Activated effector memory CD4-positive, alpha-beta T cell treated with anti-CD3 and anti-CD28 coated beads, Interleukin-2, amount 50 U/mL, for 16 hours (primary cell): ENCODE data around the gene SIRT7.

Experiments
- DNase-seq: peaks from one replicate; pipeline ENCODE4 v3.0.0-alpha.2; 2020

The SIRT7 gene

GRCh38 chr17:81904600-81905423 lies 13.2 kb downstream of the SIRT7 start:
- DNase-seq, result no peak

DNA sequence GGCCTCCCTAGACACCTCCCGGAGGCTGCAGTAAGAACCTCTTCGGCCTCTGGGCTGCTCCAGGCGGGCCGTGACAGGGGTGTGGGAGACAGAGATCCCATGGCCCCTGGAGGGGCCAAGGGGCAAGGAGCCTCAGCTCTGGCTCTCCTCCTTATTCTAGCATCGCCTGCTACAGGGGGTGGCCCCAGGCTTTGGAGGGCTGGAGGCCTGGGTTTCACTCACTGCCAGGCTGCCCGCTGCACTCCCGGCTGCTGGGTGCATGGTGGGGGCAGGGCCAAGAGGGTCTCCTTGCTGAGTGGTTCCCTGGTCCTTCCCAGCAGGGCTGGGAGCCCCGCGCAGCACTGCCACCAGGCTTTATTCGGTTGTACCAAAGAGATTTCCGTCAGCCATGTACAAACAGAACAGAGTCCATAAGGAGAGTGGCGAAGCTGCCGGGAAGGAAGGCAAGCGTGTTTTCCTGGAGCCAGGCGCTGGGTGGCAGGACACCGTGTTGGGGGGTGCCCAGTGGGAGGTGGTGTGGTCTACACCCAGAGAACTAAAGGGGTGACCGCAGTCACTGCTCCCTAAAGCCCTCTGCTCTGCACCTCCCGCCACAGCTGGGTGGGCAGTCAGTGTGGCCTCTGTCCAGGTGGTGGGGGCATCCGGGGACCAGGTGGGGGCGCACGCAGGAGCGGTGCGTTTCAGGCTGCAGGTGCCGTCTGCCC lies 13.9 kb downstream of the SIRT7 start:
- no peak for DNase-seq

DNA sequence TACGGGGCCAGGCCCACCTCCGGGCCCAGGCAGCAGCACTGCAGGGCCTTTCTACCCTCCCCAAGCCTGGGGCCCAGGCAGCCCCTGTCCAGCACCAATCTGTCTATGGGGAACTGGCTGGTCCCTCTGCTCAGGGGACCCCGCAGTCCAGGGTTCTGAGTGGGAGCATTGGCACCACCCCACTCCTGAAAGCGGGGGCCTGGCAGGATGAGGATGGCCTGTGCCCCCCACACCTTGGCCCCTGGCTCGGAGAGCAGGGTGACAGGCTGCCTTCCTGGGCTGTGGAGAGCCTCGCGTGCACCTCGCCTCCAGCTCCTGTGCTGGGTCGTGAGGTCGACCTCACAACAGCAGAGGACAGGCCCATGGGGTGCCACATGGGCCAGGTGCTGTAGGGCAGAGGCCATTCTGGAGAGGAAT lies 14.6 kb downstream of the SIRT7 start:
- no peak for DNase-seq

DNA sequence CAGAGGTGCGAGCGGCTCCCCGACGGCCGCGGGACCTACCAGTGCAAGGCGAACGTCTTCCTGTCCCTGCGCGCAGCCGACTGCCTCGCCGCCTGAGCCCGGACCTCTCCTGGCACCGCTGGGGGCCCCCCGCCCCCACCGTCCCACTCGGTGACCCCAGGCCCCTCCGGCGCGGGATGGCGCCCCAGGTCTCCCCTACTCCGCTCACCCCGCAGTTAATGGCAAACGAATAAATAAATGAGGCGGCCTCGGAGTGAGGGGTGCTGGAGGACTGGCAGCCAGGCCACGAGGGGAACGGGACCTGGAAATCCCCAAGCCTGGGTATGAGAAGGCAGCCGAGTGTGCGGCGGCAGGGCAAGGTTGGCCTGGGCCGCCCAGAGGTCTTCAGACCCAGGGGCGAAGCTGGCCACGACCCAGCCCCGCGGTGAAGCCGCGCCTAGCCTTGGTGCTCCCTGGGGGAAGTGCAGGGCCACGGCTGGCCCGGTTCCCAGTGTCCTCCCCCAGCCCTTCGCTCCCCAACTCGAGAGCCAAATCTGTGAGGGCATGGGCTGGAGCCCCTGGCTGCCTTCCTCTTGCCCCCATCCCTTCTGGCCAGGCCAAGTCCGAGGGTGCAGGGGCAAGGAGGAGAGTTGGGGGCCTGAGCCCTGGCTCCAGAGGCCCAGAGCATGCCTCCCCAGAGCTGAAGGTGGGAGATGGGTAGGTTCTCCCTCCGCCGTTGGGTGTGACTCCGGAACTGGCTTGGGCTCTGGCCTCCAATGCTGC lies 15.1 kb downstream of the SIRT7 start:
- no peak for DNase-seq

- DNase-seq, result no peak
These were observed 15.8 kb downstream of the SIRT7 start, which contains the start of gene NPB for GRCh38 chr17:81902023-81902652. NPB (plus strand) TSS chr17:81902238; CDS start chr17:81902278, 40 bp downstream.

GRCh38 chr17:81901167-81902022 lies 16.6 kb downstream of the SIRT7 start:
- DNase-seq, result no peak

DNA sequence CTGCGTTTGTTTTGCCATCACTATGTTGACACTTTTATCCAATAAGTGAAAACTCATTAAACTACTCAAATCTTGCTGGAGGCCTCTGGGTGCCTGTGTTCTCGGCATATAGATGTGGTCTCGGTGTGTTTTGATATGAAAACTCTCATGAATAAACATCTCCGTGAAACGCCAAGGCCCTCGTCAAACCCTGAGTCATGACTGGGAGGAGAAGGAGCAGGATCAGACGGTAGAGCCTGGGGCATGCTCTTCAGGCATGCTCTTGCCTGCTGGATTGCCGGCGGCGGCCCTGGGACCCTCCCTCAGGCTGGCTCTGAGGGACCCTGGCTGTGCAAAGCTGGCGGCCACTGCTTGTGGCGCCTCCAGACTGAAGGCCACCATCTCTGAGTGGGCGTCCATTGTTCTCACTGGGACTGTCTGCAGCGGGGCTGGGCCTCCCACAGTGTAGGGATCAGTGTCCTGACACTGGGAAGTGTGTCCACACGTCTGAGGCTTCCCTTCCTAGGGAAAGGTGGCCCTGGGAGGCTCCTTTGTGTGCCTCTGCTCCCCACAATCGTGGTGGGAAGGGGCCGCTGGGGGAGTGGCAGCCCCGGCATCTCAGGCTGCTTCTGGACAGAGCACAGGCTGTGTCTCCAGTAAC lies 17.7 kb downstream of the SIRT7 start:
- DNase-seq, result no peak

DNA sequence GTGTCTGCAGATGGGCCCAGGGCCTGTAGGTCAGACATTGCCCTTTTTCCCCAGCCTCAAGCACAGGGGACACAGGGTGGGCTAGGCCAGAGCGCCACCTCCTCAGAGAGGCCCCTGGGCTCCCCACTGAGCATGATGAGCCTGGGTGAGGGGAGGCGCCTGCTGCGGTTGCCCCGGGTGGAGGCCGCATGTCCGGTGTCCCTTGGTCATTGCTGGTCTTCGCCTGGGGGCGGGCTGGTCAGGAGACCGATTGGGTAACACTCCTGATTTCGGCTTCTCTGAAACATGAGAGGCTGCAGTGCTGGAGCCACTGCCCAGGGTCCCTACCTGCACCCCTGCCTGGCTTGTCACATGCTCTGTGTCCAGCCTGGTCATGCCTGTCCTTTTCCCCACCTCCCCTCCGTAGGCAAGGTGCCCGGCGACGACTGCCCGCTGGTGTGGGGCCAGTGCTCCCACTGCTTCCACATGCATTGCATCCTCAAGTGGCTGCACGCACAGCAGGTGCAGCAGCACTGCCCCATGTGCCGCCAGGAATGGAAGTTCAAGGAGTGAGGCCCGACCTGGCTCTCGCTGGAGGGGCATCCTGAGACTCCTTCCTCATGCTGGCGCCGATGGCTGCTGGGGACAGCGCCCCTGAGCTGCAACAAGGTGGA lies 18.3 kb downstream of the SIRT7 start:
- DNase-seq, result no peak

GRCh38 chr17:81898885-81899284 lies 19.1 kb downstream of the SIRT7 start:
- no peak for DNase-seq

GRCh38 chr17:81898029-81898866 lies 19.7 kb downstream of the SIRT7 start:
- DNase-seq, result no peak

DNA sequence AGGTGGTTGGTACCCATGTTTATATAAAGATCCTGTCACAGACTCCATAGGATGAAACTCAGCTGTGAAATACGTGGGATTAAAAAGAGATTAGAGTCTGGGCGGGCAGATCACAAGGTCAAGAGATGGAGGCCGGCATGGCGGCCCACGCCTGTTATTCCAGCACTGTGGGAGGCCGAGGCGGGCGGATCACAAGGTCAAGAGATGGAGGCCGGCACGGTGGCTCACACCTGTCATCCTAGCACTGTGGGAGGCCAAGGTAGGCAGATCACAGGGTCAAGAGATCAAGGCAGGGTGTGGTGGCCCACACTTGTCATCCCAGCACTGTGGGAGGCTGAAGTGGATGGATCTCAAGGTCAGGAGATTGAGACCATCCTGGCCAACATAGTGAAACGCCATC lies 22.6 kb downstream of the SIRT7 start:
- DNase-seq, result no peak

DNA sequence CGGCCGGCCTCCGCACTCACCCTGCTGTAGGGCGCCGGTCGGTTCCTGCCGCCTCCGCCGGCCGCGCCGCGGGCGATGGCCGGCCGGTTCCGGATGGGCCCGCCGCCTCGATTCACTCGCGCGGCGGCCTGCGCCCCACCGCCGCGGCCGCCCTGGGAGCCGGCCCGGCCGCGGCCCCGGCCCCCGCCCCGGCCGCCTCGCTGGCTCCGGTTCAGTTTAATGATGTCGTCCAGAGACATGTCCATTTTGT lies 26.7 kb downstream of the SIRT7 start:
- DNase-seq, result no peak

DNA sequence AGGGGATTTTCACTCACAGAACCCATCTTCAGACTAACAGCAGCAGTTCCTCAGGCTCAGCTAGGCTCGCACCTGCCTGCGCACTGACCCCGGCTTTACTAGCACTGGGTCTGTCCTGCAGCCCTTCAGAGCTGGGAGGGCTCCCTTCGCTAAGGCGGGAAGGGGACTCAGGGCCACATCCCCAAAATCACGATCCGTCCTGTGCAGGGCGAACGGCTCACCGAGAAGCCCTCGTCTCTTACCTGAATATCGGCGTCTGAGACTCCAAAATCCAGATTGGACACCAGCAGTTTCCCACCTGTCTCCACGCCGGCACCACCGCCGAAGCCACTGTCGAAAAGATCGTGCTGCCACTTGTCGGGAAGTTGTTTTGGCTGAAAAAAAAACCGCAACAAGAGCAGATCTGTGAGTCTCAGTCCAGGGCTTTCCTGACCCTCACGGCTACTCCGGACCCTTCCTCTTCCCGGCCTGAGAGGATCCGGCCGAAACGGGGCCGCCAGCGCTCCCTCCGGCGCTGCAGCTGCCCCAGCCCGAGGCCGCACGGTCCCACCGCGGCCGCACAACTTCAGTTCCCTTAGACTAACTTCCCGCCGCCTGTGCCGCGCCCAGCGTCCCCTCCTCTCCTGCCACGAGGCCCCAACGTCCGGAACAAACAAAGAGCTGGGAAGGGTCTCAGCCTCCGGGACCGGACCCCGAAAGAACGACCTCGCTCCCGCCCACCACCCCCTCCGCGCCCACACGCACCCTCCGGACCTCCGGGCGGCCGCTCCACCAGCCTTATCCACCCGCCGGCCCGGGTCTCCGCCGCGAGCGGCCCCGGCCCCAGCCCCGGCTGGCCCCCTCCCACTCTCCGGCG lies 27.3 kb downstream of the SIRT7 start:
- peak; percentile 71 for DNase-seq

DNA sequence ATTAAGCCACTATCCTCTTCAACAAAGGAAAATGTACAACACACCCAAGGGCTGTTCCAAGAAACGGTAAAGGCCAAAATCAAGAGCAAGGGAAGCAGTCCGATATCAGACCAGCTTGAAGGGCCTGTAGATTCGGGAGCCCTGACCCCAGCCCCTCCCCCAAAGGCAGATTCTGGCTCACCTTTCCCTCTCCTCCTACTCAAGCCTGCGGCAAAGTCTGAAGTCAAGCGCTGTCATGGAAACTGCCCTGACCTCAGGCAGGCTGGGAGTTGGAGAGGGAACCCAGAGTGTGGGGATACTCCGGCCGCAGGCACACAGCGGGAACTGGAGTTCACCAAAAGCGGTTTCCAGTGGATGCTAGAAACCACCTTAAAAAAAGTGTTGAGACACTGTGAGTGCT lies 28.4 kb downstream of the SIRT7 start:
- DNase-seq, result no peak

DNA sequence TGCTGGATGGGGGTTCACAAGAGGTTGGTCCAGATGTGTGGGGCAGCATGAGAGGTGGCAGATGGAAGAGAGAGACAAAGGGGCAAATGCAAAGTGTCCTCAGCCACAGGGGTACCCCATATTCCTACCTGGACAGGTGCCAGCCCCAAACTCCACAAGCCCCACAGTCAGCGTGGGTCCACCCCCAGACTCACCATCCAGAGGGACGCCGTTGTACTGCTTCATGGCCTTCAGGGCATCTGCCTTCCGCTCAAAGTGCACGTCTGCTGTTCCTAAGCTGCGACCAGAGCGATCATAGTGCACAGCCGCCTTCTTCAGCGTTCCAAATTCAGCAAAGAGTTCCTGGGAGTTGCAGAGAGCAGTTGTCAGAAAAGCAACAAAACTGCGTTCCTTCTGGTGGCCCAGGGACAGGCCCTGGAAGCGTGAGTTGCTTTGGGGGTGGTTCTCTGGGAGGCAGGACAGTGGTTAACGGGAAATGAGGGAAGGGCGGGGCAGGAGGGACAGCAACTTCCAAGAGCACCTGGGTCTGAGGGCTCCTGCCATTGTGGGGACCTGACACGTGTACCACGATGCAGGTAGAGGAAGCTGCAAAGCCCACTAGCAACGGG lies 28.9 kb downstream of the SIRT7 start:
- DNase-seq, result no peak

DNA sequence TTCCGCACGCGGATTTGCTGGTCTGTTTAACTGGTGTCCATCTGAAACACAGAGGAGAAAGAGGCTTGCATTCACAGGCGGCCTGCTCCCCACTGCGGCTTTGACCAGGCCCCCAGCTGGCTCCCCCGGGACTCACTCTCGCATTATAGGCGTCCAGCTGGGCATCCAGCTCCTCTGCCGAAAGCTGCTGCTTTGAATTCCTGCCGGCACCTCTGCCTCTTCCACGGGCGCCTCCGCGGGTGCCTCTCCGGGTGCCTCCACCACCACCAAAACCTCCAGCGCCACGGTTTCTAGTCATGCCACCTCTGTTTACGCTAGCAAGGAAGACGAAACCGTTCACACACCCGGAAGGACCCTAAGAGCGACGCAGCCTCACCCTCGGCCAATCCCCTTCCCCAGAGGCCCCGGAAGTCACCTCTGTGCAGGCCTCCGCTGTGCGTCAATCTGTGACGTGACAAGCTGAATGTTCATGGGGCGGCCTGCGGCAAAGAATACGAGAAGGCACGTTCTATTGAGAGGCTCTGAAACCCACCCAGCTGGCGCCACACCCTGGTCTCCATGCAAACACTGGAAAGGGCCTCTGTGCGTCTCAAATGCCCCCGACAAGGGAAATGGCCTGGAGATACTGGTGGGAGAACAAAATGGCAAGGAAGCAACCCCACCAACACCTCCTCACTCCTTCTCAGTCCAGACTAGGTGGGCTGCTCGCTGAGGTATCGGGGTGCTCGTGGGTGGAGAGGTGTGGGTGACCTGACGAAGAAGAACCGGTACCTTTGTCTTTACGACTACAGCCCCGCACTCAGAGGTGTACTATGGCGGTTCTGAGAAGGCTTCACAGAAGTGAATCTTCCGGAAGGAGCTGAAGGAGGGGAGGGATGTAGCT lies 29.6 kb downstream of the SIRT7 start:
- DNase-seq, result no peak

DNA sequence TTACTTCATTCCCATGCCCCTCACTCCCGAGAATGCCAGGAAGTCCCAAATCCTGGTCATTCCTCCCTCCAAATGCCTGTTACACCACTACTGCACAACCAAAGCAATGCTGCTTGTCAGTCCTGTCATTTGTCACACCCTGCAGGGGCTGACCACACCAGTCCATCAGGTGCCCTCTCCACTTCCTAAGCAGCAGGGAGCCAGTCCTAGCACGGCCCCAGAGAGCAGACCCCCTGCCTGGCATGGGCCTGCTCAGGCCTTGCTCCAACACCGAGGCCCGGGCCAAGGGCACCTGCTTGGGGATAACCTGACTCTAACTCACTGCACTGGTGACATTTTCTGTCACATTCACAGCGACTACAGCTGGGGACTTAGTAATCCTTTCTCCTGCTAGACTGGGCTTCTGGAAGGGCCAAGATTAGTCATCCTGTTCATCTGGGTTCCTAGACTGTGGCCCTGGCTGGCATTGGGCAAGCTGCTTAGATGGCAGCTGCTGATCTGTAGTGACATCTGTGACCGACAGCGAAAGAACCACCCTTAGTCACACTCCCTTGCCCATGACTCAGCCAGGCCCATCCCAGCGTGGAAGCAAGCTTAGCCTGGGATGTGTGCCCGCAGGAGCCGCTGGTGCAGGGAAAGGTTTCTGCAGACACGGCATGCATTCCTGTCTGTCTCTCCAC lies 32.0 kb downstream of the SIRT7 start:
- DNase-seq, result no peak
